ENCODE results near the gene OAS1.

The OAS1 gene

DNA sequence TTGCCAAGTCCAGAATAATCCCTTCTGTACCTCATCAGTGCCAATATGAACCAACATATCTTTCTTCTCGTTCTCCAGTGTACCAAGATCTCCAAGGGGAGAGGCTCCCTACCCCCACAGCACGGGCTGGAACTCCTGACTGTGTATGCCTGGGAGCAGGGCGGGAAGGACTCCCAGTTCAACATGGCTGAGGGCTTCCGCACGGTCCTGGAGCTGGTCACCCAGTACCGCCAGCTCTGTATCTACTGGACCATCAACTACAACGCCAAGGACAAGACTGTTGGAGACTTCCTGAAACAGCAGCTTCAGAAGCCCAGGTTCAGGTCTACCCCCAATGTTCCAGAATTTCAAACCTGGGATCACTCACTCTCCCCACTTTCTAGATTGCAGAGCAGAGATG is 61.1 kb downstream of the OAS1 start:
- no peak for DNase-seq

Data from fibroblast of skin of back (primary cell).